ENCODE data around the gene FNBP1L.

FNBP1L gene

GRCh38 chr1:93447481-93448291, at the start of gene FNBP1L:
TSS of gene FNBP1L (plus strand) at chr1:93448118. CDS start at chr1:93448282, 164 bp downstream.
- peak; percentile 64 for DNase-seq

DNA sequence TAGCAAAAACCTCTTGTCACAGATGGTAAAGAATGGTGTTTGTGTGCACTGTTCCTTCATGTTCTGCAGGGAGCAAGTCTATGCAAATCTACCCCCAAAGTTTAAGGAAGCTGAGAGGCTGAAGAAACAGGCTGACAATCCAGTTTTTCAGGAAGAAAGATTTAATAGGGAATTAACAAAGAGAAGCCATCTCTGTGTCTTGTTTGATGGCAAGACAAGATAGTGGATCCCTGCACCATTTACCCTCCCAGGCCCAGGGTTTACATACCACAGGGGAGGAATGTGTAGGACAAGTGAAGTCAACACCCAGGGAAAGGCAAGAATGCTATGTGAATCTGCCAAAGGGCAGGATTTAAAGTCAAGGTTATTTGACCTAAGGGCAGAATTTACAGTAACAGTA, 48.1 kb upstream of the FNBP1L start:
- DNase-seq = no peak

- DNase-seq = no peak
Measured at GRCh38 chr1:93408203-93408602, 39.7 kb upstream of the FNBP1L start.

GRCh38 chr1:93411000-93411399, 36.9 kb upstream of the FNBP1L start:
- DNase-seq = no peak

GRCh38 chr1:93414749-93415148, 33.2 kb upstream of the FNBP1L start:
- no peak for DNase-seq

DNA sequence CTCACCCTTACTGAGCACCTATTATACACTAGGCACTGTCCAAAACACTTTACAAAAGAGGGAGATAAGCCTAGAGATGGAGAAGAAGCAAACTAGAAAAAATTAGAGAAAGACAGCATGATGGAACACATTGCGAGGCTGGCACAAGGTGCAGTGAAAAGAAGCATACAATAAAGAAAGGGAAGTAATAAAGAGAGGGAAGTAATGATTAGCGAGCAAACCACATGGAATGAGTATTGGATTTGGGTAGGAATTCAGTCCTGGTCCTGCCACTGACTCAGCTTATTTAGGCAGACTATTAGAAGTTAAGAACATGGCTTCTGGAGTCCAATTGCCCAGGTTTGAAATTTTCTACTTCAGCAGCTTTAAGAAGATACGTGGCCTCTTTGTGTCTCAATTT, 32.6 kb upstream of the FNBP1L start:
- no peak for DNase-seq

- DNase-seq = no peak
Measured at GRCh38 chr1:93416183-93416582, 31.7 kb upstream of the FNBP1L start.

DNA sequence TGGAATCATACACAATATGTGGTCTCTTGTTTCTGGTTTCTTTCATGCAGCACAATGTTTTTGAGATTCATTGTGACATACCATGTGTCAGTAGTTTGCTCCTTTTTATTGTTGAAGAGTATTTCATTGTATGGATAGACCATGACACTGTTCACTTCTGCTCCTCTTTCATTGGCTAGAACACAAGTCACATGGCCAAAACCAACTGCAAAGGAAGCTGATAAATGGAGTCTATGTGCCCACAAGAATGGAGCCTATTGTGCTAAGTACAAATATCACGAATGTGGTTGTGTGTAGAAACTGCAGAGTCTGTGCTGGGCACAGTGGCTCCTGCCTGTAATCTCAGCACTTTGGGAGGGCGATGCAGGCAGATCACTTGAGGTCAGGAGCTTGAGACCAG, 28.6 kb upstream of the FNBP1L start:
- DNase-seq = no peak

GRCh38 chr1:93420400-93420799, 27.5 kb upstream of the FNBP1L start:
- DNase-seq = no peak

GRCh38 chr1:93426181-93426580, 21.7 kb upstream of the FNBP1L start:
- DNase-seq = no peak

- no peak for DNase-seq
Measured at GRCh38 chr1:93427656-93428055, 20.3 kb upstream of the FNBP1L start.

DNA sequence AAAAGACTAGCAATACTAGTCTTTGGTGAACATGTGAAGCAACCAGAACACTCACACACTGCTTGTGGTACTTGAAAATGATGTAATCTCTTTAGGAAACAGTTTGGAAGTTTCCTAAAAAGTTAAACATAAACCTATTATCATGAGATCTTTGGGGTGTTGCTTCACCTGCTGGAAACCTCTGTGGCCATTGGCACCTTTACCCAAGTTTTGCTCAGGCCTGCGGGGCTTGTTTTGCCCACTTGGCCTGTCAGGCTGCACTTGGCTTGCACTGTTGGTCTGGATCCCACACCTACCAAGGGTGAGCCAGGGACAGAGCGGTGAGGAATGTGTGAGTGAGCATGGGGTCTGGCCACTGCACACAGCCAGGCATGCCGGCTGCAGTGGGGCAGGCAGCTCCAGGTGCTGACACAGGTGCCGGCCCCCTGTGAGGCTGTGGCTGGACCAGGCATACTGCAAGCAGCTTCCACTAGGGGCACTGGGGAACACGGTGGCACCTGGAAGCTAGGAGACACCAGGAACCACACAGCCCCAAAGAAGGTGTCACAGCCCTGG, 14.4 kb upstream of the FNBP1L start:
- DNase-seq = no peak

DNA sequence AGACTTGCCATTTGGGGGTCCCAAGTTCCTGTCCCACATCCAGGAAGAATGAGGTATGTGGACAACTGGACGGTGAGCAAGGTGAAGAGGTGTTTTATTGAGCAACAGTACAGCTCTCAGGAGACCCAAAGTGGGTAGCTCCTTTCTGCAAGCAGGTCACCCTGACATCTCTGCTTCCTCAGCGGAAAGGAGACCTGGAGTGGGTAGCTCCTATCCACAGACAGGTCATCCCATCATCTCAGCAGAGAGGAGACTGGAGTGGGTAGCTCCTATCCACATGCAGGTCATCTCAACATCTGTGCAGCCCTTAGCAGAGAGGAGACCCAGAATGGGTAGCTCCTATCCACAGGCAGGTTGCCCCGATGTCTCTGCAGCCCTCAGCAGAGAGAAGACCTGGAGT, 13.8 kb upstream of the FNBP1L start:
- no peak for DNase-seq

- DNase-seq = no peak
Measured at GRCh38 chr1:93434987-93435386, 12.9 kb upstream of the FNBP1L start.

- no peak for DNase-seq
Measured at GRCh38 chr1:93435443-93435842, 12.5 kb upstream of the FNBP1L start.

- DNase-seq = no peak
Measured at GRCh38 chr1:93436496-93436895, 11.4 kb upstream of the FNBP1L start.

- no peak for DNase-seq
Measured at GRCh38 chr1:93437976-93438605, 9.8 kb upstream of the FNBP1L start.

DNA sequence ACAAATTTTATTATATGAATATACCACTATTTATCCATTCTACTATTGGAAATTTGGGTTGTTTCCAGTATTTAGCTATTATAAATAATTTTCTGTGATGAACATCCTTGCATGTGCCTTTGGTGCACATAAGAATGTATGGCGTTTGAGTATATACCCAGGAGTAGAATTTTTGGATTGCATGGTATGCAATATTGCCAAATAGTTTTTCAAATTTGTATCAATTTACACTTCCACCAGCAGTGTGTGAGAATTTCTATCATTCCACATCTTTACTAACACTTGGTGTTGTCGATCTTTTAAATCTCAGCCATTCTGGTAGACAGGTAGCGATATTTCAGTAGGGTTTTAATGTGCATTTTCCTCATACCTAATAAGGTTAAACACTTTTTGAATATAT, 9.2 kb upstream of the FNBP1L start:
- DNase-seq = no peak

GRCh38 chr1:93440272-93440671, 7.6 kb upstream of the FNBP1L start:
- DNase-seq = no peak

DNA sequence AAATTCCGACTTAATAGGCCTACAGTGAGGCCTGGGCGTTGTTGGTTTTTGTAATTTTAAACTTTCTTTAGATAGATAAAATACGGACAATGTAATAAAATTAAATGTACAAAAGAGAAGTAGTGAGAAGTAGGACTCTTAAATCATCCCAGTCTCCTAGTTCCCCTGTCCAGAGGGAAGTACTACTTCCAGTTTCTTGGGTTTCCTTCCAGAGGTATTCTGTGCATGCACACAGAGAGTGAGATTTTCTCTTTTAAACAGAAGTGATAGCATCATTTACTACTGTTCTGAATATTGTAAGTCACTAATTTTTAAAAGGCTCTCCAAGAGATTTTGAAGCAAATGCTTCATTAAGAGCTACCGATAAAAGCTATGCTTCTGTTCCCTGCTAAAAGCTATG, 7.2 kb upstream of the FNBP1L start:
- DNase-seq = no peak

- DNase-seq = no peak
Measured at GRCh38 chr1:93441589-93441988, 6.3 kb upstream of the FNBP1L start.

DNA sequence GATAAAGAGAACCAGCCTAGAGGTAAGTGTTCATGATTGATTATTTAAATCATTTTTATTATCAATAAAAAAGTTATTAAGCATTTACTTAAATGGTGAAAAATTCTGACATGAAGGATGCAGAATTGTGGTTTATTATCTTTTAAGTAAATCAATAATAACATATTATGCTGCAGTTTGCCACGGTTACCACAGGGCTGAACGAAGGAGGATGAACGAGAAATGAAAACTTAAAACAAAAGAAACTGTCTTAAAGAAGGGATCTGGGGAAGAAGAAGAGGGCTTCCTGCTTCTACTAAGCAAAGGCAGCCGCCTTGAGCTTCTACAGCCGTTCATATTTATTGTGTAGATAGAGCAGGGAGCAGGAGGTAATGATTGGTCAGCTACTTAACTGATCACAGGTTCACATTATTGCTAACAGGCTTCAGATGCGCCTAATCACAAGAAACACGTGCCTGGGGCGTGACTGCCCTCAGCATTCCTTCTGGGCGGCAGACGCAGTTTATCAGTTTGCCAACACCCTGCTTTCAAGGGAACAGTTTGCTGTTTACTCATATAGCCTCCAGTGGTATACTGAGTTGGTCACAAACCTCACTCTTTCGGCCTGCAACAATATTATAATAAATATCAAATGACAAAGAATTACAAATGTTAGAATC, 5.8 kb upstream of the FNBP1L start:
- DNase-seq = no peak

DNA sequence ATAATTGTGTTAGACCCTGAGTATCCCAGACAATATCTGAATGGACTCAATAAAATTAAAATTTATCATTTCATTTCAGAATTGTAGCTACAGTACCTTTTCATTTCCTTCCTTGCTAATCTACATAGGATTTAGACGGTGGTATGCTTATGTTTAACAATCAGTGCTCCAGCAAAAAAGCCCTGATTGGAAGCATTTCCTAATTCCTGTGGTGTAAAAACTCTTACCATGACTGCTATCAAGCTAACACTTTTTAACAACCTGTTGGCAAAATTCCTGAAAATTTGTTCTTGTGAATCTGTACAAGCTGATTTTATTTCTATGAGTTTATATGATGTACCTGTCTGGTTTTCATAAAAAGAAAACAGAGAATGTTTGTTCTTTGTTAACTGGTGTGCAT, 5.2 kb upstream of the FNBP1L start:
- DNase-seq = no peak

DNA sequence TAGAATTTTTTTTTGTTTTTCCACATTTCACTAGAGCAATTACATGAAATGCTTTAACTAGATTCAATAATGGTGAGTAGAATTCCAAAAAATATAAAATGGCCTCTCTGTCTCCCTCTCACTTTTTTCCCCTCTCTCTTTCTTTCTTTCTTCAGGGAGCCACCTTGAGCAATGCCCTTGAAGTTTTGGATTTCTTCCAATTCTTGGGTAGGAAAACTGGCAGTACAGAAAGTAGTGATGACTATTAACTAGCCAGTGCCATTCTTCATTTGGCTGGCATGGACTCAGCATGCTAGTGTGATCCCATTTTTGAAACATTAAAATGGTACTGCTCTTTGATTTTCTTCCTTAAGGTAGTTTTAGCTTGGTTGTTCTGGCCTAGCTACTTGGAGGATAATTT, 4.5 kb upstream of the FNBP1L start:
- no peak for DNase-seq

All from 8988T (cell line).